A172 (cell line): ENCODE results near the gene KLHDC10. TPM values are rescaled to one million over a fixed set of nuclear protein-coding genes. Genes with fewer than 3 reads are reported as not detected.
A peak's percentile ranks its signal among the peaks of the same experiment; 100 is the strongest.
"Not testable (repeated sequence)": the region's sequence is repeated elsewhere in the genome, so short reads cannot be mapped to it uniquely, and the experiment has no call there.

Experiments
- DNase-seq: peaks from one replicate; pipeline ENCODE4 v3.0.0-alpha.2; 2015; ENCODE audit warnings: low spot score
- total RNA-seq: library from RNA; depleted of rRNA; stranded (reverse); fragments of >200 nt; shearing (Covaris generic); gene quantifications from 2 replicates; pipeline ENCODE4 v1.2.3, GENCODE V29; 2014; rRNA removed

The KLHDC10 gene, protein sequence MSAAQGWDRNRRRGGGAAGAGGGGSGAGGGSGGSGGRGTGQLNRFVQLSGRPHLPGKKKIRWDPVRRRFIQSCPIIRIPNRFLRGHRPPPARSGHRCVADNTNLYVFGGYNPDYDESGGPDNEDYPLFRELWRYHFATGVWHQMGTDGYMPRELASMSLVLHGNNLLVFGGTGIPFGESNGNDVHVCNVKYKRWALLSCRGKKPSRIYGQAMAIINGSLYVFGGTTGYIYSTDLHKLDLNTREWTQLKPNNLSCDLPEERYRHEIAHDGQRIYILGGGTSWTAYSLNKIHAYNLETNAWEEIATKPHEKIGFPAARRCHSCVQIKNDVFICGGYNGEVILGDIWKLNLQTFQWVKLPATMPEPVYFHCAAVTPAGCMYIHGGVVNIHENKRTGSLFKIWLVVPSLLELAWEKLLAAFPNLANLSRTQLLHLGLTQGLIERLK
- 21.2 and 23.0 TPM in 2 replicates for total RNA-seq

DNA sequence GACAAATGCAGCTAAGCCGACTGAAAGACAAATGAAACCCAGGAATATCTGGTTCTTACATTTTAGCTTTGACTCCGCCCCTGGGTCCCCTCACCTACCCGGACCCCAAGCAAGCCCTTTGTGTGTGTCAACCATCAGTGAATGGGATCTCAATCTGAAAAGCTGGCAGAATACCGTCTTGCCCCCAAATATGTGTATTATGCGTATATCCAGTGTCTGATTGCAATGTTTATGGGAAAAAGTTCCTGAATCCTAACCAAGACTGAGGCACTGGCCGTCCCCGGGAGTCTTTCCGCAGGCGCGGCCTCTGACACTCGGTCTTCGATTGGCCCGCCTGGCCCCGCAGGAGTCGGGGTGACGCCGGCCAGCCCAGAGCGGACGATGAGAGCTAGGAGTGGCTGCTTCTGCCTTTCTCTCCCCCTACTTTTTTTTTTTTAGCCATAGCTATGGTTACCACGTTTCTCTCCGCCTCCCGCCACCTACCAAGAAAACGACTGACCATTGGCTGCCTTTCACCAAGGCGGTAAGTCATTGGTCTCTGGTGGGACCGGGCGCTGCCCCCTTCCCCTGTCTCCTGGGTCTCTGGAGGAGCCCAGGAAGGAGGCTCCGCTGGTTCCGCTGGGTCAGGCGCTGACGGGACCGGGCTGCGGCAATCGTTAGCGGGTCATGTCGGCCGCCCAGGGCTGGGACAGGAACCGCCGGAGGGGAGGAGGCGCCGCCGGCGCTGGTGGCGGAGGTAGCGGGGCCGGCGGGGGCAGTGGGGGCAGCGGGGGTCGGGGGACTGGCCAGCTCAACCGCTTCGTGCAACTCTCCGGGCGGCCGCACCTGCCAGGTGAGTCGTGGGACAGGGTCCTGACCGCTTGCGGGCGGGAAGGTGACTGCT is at the start of gene KLHDC10:
Gene KLHDC10 (plus strand): TSS at position 557 of the 883 bp plus-strand sequence. CDS start 110 bp downstream, at position 667.
- DNase-seq: peak; percentile 98

DNA sequence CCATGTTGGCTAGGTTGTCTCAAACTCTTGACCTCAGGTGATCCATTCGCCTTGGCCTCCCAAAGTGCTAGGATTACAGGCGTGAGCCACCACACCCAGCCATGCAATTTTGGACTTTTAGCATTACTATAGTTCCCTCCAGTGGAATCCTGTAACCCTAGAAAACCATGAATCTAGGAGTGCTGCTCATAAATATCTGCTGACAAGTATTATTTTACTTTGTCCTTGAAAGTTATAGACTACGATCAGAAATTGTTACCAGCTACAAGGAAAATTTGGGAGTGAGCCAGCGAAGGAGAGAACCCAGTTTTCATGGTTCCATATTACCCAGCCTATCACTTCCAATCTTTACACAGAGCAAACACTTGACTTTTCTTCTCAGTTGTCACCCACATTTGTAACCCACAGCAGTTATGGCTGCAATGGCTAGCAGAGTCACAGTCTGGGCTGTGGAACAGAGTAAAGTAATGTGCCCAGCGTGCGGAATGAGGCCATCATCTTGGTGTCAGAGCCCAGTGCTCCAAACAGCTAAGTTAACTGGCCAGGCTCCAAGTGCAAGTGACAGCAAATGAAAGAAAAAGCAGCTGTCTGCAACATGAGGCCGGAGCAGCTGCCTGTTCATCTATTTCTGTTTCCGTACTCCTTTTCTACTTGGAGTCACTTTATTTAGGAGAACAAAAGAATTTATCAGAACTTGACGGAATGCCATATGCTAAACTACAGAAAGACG is 49.1 kb upstream of the KLHDC10 start:
- no peak for DNase-seq

DNA sequence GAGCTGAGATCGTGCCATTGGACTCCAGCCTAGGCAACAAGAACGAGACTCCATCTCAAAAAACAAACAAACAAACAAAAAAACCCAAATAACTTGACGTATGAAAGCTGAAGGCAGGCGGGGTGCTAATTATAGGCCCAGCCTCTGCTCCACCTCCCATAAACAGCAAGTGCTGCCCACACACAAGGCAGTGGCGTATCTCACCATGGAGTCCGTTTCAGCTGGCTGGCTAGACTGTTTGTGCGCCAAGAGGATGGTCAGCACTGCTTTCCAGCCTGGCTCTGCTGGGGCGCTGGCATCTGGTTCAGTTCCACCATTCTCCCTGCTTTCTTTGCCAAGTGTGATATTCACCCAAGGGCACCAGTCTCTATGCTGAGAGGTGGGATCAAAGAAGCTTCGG is 48.2 kb upstream of the KLHDC10 start:
- no peak for DNase-seq

DNA sequence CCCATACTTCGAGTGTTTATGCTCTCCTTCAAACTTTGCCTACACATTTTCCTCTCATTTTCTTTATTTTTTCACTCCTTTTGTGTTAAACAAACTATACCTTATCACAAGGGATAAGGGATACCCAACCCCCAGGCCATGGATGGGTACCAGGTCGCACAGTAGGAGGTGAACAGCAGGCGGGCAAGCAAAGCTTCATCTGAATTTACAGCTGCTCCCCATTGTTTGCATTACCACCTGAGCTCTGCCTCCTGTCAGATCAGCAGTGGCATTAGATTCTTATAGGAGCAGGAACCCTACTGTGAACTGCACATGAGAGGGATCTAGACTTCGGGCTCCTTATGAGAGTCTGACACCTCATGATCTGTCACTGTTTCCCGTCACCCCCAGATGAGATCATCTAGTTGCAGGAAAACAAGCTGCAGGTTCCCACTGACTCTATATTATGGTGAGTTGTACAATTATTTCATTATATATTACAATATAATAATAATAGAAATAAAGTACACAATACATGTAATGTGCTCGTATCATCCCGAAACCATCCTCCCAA is 47.6 kb upstream of the KLHDC10 start:
- peak; percentile 73 for DNase-seq

DNA sequence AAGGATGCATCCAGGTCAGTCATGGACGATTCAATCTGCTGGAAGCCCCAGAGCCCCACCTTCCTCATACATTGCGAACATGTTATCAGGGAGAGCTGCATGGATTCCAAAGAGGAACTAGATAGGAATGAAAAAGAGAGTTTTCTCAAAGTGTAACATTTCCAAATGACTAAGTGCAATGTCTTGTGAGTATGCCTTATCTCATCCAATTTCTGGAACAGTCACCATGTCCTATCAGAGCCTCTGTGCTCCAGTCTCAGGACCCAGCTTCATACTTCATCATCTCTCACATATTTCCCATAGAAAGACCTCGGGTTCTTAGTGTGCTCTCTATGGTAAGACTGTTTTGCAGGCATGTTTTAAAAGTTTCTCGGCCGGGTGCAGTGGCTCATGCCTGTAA is 45.9 kb upstream of the KLHDC10 start:
- peak; percentile 31 for DNase-seq

DNA sequence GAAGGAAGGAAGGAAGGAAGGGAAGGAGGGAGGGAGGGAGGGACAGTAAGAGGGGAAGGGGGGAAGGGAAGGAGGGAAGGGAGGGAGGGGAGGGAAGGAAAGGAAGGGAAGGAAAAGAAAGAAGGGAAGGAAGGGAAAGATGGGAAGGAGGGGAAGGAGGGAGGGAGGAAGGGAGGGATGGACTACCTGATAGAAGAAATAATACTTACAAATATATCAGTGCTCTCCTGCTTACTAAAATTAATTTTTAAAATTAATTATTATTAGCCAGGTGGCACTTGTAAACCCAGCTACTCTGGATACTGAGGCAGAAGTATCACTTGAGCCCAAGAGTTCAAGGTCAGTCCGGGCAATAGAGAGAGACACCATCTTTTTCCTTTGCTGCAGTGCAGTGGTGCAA is 37.6 kb upstream of the KLHDC10 start:
- no peak for DNase-seq

DNA sequence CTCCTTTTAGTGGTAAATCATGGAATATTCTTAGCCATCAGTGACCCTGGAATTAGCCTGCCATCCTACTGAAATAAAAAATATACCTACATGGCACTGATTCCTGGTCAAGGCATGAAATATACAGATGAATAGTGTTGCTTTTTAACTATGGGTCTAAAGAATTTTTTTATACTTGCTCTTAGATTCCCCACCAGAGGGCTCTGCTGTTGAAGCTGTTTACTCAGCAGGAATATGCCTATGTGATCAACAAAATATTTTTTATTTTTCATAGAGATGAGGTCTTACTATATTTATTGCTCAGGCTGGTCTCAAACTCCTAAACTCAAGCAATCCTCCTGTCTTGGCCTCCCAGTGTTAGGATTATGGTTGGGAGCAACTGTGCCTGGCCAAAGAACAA is 32.6 kb upstream of the KLHDC10 start:
- no peak for DNase-seq

DNA sequence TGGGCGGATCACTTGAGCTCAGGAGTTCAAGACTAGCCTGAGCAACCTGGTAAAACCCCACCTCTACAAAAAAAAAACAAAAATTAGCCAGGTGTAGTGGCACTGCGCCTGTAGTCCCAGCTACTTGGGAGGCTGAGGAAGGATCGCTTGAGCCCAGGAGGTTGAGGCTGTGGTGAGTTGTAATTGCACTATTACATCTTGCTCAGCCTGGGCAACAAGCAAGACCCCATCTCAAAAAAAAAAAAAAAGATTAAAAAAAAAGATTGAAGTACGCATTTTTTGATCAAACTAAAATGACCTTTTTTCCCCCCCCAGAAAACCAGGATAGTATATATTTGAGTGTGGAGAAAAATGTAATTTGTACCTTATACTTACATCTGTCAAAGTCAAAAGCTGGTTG is 29.8 kb upstream of the KLHDC10 start:
- DNase-seq: no peak

DNA sequence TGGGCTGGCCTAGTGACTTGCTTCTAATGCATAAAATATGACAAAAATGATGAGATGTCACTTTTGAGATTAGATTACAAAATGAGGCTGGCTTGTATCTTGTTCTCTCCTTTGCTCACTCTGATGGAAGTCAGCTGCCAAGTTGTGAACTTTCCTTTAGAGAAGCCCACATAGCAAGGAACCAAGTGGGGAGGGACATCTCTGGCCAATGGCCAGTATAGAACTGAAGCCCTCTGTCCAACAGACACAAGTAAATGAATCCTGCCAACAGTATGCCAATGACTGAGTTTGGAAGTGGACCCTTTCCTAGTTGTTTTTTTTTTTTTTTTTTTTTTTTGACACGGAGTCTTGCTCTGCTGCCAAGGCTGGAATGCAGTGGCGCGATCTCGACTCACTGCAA is 22.5 kb upstream of the KLHDC10 start:
- no peak for DNase-seq

DNA sequence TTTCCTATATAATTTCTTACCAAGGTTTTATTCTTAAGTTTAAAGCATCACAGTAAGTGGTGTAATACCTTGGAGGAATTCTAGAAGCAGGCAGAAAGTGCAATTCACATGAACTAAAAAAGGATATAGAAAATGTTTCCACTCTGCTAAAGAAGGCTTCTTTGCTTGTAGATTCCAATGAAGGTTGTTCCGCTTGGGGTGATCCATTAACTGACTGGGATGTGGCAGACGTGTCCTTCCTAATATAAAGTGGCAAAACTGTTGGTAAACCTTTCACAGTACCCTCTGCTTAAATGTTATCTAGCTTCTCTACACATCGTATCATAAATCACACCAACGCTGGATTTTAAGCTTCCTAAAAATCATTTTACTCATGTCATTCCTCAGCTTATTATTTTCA is 21.4 kb upstream of the KLHDC10 start:
- no peak for DNase-seq

DNA sequence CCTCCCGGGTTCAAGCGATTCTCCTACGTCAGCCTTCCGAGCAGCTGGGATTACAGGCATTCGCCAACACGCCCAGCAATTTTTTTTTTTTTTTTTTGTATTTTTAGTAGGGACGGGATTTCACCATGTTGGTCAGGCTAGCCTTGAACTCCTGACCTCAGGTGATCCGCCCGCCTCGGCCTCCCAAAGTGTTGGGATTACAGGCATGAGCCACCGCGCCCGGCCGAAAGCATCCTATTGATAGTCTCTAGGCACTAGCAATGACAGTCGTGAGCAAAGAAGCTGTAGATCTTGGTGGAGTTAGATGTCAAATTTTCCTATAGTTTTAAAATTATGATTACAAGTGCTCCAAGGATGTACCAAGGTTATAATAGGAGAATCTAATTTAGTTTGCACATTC is 18.1 kb upstream of the KLHDC10 start:
- DNase-seq: not testable (repeated sequence)

DNA sequence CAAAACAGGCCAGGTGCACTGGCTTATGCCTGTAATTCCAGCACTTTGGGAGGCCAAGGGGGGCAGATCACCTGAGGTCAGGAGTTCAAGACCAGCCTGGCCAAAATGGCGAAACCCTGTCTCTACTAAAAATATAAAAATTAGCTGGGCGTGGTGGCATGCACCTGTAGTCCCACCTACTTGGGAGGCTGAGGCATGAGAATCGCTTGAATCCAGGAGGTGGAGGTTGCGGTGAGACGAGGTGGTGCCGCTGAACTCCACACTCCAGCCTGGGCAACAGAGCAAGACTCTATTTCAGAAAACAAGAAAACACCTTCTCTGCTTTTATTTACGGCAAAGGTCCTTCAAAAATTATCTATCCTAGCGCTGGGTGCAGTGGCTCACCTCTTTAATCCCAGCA is 15.1 kb upstream of the KLHDC10 start:
- not testable (repeated sequence) for DNase-seq

DNA sequence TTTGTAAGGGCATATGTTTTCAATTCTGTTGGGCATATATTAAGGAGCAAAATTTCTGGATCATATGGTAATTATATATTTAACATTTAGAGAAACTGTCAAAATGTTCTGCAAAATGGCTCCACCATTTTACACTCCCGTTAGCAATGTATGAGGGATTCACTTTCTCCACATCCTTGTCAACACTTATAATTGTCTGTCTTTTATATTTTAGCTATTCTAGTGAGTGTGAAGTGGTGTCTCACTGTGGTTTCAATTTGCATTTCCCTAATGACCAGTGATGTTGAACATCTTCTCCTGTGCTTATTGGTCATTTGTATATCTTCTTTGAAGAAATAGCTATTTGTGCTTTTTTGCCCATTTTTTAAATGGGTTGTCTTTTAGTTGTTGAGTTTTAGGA is 8.1 kb upstream of the KLHDC10 start:
- no peak for DNase-seq

DNA sequence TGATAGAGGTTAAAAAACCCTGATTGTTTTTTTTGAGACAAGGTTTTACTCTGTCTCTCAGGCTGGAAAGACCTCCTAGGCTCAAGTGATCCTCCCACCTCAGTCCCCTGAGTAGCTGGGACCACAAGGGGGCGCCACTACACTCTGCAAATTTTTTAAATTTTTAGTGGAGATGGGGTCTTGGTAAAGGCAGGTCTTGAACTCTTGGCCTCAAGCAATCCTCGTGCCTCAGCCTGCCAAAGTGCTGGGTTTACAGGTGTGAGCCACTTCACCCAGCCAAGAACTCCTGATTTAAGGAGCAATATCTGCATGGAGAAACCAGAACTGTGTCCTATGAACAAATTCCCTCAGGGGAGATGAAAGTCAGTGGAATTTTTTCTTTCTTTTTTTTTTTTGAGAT is 7.3 kb upstream of the KLHDC10 start:
- peak; percentile 31 for DNase-seq

DNA sequence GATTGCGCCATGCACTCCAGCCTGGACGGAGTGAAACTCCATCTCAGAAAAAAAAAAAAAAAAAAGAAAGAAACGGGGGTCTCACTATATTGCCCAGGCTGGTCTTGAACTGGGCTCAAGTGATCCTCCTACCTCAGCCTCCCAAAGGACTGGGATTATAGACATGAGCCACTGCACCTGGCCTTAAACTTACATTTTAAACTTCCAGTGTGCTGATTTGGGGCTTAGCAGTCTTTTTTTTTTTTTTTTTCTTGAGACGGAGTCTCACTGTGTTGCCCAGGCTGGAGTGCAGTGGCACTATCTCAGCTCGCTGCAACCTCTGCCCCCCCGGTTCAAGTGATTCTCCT is 5.8 kb upstream of the KLHDC10 start:
- DNase-seq: not testable (repeated sequence)

DNA sequence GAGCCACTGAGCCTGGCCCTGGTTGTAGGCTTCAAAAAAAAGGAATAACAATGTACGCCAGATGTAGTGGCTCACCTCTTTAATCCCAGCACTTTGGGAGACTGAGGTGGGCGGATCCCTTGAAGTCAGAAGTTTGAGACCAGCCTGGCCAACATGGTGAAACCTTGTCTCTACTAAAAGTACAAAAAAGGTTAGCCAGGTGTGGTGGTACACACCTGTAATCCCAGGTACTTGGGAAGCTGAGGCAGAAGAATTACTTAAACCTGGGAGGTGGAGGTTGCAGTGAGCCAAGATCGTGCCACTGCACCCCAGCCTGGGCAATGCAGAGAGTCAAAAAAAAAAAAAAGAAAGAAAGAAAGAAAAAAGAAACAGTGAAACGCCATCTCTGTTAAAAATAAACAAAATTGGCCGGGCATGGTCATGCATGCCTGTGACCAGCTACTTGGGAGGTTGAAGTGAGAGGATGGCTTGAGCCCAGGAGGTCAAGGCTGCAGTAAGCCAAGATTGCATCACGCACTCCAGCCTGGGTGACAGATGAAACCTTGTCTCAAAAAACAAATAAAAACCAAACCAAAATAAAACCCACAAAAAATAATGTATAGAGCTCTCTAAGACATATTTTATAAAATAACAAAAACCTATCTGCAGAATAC is 4.7 kb upstream of the KLHDC10 start:
- no peak for DNase-seq

DNA sequence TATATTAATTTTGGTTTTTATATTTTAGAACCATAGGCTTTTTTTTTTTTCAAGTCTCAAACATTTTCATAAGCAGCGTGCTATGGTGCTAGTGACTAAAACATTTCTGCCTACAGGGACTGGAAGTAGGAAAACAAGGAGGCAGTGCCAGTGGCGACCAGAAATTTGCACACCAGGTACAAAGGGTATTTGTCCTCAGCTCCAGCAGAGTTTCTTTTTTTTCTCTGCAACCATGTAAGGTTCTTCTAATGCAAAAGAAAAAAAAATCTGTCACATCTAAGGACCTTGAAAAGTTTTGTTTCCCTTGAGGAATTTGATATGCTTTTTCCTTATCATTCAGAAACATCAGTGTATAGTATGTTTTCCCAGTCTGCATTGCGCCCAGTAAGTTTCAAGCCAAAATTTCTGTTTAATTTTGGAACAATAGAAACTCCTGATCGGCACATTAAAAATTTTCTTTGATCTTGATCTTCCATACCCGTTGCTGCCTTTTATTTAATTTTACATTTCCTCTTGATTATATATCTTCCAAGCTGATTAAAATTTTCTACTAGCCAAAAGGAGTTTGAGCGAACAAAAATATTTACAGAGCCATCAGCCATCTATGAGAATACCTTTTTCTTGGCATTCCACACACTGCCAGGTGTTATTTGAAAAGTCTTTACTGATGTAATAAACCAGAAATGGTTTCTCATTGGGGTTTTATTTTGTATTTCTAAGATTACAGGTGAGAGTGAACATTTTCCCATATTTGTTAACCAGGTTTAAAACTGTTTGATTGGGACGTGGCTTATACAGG is 956 bp upstream of the KLHDC10 start:
- DNase-seq: no peak

DNA sequence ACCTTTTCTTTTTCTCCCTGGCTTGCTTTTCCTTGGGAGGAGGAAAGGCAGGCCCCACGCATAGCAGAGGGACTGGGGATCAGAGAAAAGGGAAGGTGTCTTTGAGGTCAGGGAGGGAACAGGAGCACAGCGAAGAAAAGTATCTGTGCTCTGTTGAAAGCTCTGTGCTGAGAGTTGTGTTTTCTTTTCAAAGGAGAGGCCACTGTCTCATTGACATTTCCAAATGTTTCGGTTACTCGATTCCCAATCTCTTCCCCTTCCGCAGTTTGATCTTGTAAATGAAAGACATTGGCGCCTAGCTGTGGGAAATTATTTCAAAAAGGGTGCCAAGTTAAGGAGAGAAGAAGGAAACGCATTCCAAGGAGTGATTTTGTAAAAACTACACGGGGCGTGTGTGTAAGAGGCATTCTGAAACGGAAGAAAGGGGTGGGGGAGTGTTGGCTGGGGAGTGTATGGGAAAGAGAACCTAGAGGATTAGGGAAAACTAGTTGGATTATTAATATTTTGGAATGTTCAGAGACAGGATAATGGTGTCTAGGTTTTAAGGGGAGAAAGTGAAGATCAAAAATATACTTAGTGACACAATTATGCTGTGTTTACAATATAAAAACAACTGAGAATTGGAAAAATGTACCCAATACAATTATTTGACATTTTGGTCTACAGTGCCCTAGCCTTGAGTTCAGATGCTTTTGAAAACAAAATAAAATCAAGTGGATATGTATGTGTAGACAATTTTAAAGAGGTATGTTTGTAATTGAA is 708 bp downstream of the KLHDC10 start:
- no peak for DNase-seq

DNA sequence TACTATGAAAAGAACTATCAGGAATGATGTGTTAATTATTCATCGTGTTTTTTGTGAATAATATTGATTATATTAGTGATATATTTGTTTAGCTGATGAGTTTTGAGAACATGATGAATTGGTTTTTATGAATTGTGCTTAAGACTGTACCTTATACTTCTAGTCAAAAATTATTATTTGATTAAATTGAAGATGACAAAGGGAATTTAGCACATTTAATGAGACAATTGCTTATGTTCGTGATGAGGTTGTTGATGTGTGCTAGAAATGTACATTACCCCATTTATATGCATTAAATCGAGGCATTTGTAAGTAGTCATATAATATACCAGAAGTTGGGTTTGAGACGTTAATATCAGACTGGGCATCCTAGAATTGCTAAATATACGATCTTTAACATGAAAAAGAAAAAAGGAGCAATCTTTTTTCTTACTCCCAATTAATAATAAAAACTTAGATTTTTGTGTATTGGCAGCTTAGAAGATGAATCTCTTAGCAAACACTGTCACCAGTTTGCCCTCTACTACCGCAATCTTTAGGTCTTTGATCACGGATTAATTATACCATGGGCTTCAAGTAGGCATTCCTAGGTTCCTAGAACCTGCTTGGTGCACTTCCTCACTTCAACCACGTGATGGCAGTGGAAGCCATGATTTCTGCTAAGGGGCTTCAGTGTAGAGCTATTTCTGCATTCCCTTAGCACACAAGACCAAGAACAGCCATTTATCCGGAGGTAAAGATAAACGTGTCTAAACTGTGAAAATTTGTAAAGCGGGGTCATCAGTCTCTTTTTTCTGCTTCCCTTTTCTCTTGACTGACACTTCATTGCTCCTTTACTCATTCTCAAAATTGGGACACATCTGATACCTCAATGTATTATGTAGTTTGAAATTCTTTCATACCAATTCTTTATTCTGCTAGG is 1.6 kb downstream of the KLHDC10 start:
- peak; percentile 68 for DNase-seq
